Common myeloid progenitor, CD34-positive (primary cell): ENCODE data around the gene SHF.

ENCODE experiments used
- CTCF ChIA-PET: fragments of 350-600 bp; sonication (Branson Sonifier 250); formaldehyde crosslinking; loops from one replicate; lab custom pipeline; 2021; ENCODE audit warnings: antibody characterized with exemption; lab: Charles Lee
- POLR2A ChIA-PET: fragments of 350-600 bp; sonication (Branson Sonifier 250); formaldehyde crosslinking; loops from one replicate; lab custom pipeline; 2021; ENCODE audit warnings: antibody characterized with exemption; lab: Charles Lee
- DNase-seq, 3 donors: peaks; one replicate each; pipeline versions ENCODE4 v3.0.0 to v3.0.0-alpha.2; 2013
- H3K27ac ChIP-seq, 2 experiments: 1 replicate in 1 of 2; 2 replicates in 1 of 2; pipeline ENCODE4 v1.7.0; 2013; ENCODE audit warnings: inconsistent platforms in 2 of 2, low read length in 2 of 2, mild to moderate bottlenecking in 2 of 2, low read depth in 1 of 2, moderate library complexity in 1 of 2; ENCODE audit not compliant: severe bottlenecking in 2 of 2, insufficient read depth in 1 of 2, poor library complexity in 1 of 2
- H3K27me3 ChIP-seq, 5 experiments: replicated peaks in 2 of 5; 1 replicate in 3 of 5; 2 replicates in 2 of 5; pipeline versions ENCODE4 v1.6.1 to v1.7.0; 2013; ENCODE audit warnings: low read length in 4 of 5, mild to moderate bottlenecking in 2 of 5, moderate library complexity in 2 of 5, inconsistent platforms in 1 of 5; ENCODE audit not compliant: insufficient read depth in 5 of 5, control insufficient read depth in 4 of 5
- H3K36me3 ChIP-seq, 4 experiments: 1 replicate in 2 of 4; 2 replicates in 2 of 4; pipeline versions ENCODE4 v1.6.1 to v1.7.0; 2013; ENCODE audit warnings: low read length in 3 of 4, control low read depth in 1 of 4, mild to moderate bottlenecking in 1 of 4; ENCODE audit not compliant: control insufficient read depth in 4 of 4, insufficient read depth in 4 of 4
- H3K4me1 ChIP-seq, 4 experiments: 1 replicate in 3 of 4; 2 replicates in 1 of 4; pipeline versions ENCODE4 v1.6.1 to v1.7.1; 2013; ENCODE audit warnings: low read length in 3 of 4, mild to moderate bottlenecking in 3 of 4, control low read depth in 1 of 4, inconsistent platforms in 1 of 4, moderate library complexity in 1 of 4; ENCODE audit not compliant: control insufficient read depth in 4 of 4, insufficient read depth in 4 of 4; ENCODE audit errors: control extremely low read depth in 1 of 4
- H3K4me3 ChIP-seq, 7 experiments: 1 replicate in 4 of 7; 2 replicates in 3 of 7; pipeline versions ENCODE4 v1.5.1 to v1.7.0; 2013; ENCODE audit warnings: mild to moderate bottlenecking in 7 of 7, low read length in 6 of 7, moderate library complexity in 6 of 7, inconsistent platforms in 2 of 7, low read depth in 2 of 7, control low read depth in 1 of 7; ENCODE audit not compliant: insufficient read depth in 4 of 7, control insufficient read depth in 1 of 7; ENCODE audit errors: extremely low read depth in 1 of 7
- H3K9me3 ChIP-seq, 5 experiments: 1 replicate in 4 of 5; 2 replicates in 1 of 5; pipeline versions ENCODE4 v1.6.1 to v1.7.1; 2013; ENCODE audit warnings: low read length in 4 of 5, mild to moderate bottlenecking in 2 of 5, inconsistent platforms in 1 of 5, low read depth in 1 of 5, moderate library complexity in 1 of 5; ENCODE audit not compliant: control insufficient read depth in 4 of 5, insufficient read depth in 2 of 5; ENCODE audit errors: control extremely low read depth in 1 of 5
- WGBS: methylation state at CpG from one replicate; pipeline ENCODE4 v1.1.5; 2013; ENCODE audit not compliant: insufficient coverage; 5-methylcytosine and 5-hydroxymethylcytosine counted together

SHF gene

DNA sequence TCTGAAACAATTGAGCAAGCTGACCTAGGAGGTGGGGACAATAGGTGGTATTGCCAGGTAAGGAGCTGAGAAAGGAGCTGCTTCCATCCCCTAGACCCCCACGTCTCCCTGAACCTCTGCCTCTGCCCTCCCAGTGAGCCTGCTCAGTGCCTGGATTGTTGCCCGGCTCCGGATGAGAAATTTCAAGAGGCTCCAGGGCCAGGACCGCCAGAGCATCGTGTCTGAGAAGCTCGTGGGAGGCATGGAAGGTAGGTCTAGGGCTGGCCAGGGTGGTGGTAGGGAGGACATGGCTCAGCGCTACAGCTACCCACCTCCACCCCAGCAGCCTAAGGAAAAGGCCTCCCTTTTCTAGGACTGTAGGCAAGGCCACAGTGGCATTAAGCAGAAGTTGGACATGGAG, 44.7 kb downstream of the SHF start:
- no peaks in the 10 kb centered on the region for H3K36me3 ChIP-seq
- H3K27me3 ChIP-seq = peaks cover 0 to 9% (median 3%) of the 10 kb centered on the region in 5 experiments
- ChIA-PET POLR2A (no interaction called here), CTCF (interaction anchor here (2.5 kb wide), 1 partner anchor 25 kb away, joined by 7 read pairs; no protein-coding TSS in a partner anchor)
- no peaks in the 10 kb centered on the region for H3K9me3 ChIP-seq
- no peak overlapping the region for H3K27ac ChIP-seq
- no peaks in the 10 kb centered on the region for H3K4me1 ChIP-seq
- no peak for DNase-seq
- 94% methylated on average over 5 of the region's 7 CpGs for WGBS
- H3K4me3 ChIP-seq = no peak overlapping the region

DNA sequence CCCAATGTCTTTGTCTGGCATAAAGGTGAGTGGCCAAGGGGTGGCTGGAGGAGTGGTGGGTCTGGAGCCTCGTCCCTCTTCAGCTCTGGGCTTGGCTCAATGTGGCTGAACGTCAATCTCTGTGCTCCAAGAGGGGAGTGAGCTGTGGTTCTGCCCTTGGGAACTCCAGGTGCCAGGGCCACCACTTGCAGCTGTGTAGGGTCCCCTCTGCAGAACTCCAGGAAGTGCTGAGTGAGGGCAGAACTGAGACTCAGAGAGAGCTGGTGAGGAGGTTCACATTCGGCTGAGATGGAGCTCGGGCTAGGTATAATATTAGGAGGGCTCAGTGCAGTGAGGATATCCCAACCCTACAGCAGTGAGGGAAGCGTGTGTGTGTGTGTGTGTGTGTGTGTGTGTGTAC, 46.4 kb downstream of the SHF start:
- Histone ChIP-seq H3K27me3 (peaks cover 0 to 16% (median 10%) of the 10 kb centered on the region in 5 experiments), H3K36me3 (no peaks in the 10 kb centered on the region), H3K27ac (no peak overlapping the region), H3K4me3 (no peak overlapping the region), H3K9me3 (no peaks in the 10 kb centered on the region), H3K4me1 (no peaks in the 10 kb centered on the region)
- 94% methylated on average over 2 of the region's 5 CpGs for WGBS
- CTCF ChIA-PET = interaction anchor here (1.0 to 2.5 kb wide), 5 partner anchors 11 to 23 kb away, joined by 3 to 7 read pairs (median 5); no protein-coding TSS in a partner anchor
- DNase-seq = no peak
- POLR2A ChIA-PET = no interaction called here

DNA sequence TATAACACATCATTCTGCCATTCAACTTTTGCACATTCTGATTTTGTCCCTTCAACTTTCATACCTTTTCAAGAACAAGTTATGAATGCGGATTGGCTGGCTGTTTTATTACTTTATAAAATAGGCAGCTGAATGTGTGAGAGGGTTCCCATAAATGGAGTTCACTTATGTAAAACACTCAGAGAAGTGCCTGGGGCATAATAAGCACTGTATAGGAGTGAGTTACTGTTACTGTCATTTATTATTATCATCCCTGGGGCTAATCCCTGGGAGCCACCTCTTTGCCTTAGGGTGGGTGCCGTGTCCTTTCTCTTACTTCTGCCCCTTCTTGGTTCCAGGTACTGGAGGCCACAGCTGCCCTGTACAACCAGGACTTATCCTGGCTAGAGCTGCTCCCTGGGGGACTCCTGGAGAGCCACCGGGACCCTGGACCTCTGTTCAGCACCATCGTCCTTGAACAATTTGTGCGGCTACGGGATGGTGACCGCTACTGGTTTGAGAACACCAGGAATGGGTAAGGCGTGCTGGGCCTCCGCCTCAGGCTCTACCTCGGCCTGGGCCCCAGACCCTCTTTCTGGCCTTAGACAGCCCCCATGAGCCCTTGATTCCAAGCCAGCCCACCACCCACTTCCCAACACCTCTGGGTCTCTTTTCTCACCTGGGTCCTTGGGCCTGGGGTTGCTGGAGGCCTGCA, 47.1 kb downstream of the SHF start:
- no peak for DNase-seq
- no peak overlapping the region for H3K27ac ChIP-seq
- no peaks in the 10 kb centered on the region for H3K4me1 ChIP-seq
- peaks cover 0 to 22% (median 10%) of the 10 kb centered on the region in 5 experiments for H3K27me3 ChIP-seq
- POLR2A ChIA-PET = no interaction called here
- no peak overlapping the region for H3K4me3 ChIP-seq
- no peaks in the 10 kb centered on the region for H3K9me3 ChIP-seq
- H3K36me3 ChIP-seq = no peaks in the 10 kb centered on the region
- 96% methylated on average over 9 of the region's 10 CpGs for WGBS
- CTCF ChIA-PET = interaction anchor here (1.0 to 2.5 kb wide), 4 partner anchors 10 to 22 kb away, joined by 3 to 7 read pairs (median 5); no protein-coding TSS in a partner anchor

DNA sequence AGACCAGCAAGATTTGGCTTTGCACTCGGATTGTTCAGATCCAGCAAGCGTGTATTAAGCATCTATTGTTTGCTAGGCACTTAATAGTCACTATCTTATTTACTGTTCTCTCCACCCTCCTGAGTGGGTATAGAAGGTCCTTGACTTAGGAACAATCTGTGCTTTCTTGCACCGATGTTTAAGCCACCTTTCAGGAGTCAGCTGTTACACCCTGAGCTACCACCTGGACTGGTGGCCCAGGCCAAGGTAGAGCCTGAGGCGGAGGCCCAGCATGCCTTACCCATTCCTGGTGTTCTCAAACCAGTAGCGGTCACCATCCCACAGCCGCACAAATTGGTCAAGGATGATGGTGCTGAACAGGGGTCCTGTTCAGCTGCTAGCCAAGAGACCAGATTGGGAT, 48.0 kb downstream of the SHF start:
- Histone ChIP-seq H3K27me3 (peaks cover 0 to 29% (median 12%) of the 10 kb centered on the region in 5 experiments), H3K36me3 (no peaks in the 10 kb centered on the region), H3K9me3 (no peaks in the 10 kb centered on the region), H3K4me1 (peaks cover 0 to 6% (median 3%) of the 10 kb centered on the region in 4 experiments), H3K27ac (no peak overlapping the region), H3K4me3 (no peak overlapping the region)
- WGBS = 93% methylated on average over 6 of the region's 6 CpGs
- DNase-seq = no peak
- CTCF ChIA-PET = interaction anchor here (1.3 to 1.6 kb wide), 3 partner anchors 15 to 23 kb away, joined by 4 to 6 read pairs (median 5); no protein-coding TSS in a partner anchor
- POLR2A ChIA-PET = no interaction called here

DNA sequence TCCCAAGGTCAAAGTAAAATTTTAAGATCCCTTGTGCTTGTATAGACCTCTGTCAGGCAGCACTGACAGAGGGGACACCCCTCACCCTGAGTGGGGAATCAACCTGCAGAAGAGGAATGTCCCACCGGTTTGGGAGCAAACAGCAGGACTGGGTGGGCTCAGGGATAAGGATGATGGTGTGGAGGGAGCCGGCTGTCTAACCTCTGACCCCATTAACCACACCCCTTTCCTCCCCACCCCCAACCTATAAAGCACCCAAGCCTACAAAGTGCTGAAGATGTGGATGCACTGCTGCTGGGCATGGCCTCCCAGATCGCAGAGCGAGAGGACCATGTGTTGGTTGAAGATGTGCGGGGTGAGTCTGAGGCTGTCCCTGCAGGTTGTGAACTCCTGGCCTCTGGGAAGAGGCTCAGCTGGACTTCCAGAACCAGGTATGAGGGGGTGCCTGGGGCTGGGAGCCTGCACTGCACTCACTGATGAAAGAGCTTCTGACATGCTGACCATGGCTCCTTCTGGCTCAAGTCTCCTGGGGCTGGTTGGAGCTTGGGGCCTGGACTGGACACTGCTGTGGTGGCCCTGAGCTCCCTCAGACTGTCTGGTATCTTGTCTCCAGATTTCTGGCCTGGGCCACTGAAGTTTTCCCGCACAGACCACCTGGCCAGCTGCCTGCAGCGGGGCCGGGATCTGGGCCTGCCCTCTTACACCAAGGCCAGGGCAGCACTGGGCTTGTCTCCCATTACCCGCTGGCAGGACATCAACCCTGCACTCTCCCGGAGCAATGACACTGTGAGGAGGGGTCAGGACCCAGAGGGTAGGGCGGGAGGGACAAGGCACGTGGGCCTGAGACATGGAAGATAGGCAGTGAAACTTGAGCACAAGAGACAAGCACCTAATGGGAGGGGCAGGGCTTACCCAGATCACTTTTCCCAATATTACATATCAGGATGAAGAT, 48.7 kb downstream of the SHF start:
- POLR2A ChIA-PET = no interaction called here
- 100% methylated on average over 8 of the region's 12 CpGs for WGBS
- CTCF ChIA-PET = interaction anchor here (1.0 to 1.6 kb wide), 3 partner anchors 12 to 21 kb away, joined by 4 to 6 read pairs (median 5); no protein-coding TSS in a partner anchor
- no peak for DNase-seq
- Histone ChIP-seq H3K9me3 (peaks cover 0 to 2% (median 0%) of the 10 kb centered on the region in 5 experiments), H3K27ac (no peak overlapping the region), H3K4me3 (no peak overlapping the region), H3K4me1 (peaks cover 0 to 7% (median 3%) of the 10 kb centered on the region in 4 experiments), H3K27me3 (peaks cover 0 to 34% (median 17%) of the 10 kb centered on the region in 5 experiments), H3K36me3 (no peaks in the 10 kb centered on the region)

DNA sequence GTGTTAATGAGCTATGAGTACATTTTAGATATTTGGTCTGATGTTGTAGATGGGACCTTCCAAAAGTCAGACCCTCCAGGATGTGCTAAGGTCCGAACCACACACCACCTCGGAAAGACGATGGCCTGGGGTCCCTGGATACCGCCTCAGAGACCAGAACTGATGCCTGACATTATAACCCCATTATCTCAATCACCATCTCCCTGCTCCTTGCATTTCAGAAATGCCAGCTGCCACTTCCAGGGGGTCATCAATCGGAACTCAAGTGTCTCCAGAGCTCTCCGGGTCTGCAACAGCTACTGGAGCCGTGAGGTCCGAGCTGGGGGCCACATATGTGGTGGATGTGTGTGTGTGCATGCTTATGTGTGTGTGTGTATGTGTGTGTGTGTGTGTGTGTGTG, 50.1 kb downstream of the SHF start:
- Histone ChIP-seq H3K4me3 (no peak overlapping the region), H3K27ac (no peak overlapping the region), H3K27me3 (peaks cover 0 to 48% (median 28%) of the 10 kb centered on the region in 5 experiments), H3K36me3 (no peaks in the 10 kb centered on the region), H3K4me1 (peaks cover 0 to 7% (median 3%) of the 10 kb centered on the region in 4 experiments), H3K9me3 (peaks cover 0 to 2% (median 0%) of the 10 kb centered on the region in 5 experiments)
- ChIA-PET CTCF (interaction anchor here (0.9 to 1.2 kb wide), 2 partner anchors 11 to 19 kb away, joined by 4 read pairs; no protein-coding TSS in a partner anchor), POLR2A (no interaction called here)
- WGBS = 95% methylated on average over 8 of the region's 8 CpGs
- DNase-seq = no peak
